Measurements from ENCODE around the gene IFNK.

IFNK gene

GRCh38 chr9:27539479-27540441, 15.7 kb downstream of the IFNK start:
- DNase-seq, result peak; percentile 39 to 68 (median 43)

- DNase-seq, result no peak
Observed at GRCh38 chr9:27540502-27540901, 16.4 kb downstream of the IFNK start.

GRCh38 chr9:27541740-27542139, 17.6 kb downstream of the IFNK start:
- DNase-seq, result no peak

- DNase-seq, result no peak
Observed at GRCh38 chr9:27542508-27542907, 18.4 kb downstream of the IFNK start.

GRCh38 chr9:27545471-27545870, 21.4 kb downstream of the IFNK start:
- no peak for DNase-seq

GRCh38 chr9:27548055-27548741, 24.1 kb downstream of the IFNK start:
- DNase-seq, result peak; percentile 48 to 73 (median 70)

GRCh38 chr9:27549196-27549755, 25.2 kb downstream of the IFNK start:
- no peak for DNase-seq

- no peak for DNase-seq
Observed at GRCh38 chr9:27554712-27555111, 30.6 kb downstream of the IFNK start.

GRCh38 chr9:27556470-27556869, 32.4 kb downstream of the IFNK start:
- DNase-seq, result no peak

- DNase-seq, result no peak
Observed at GRCh38 chr9:27558307-27558706, 34.2 kb downstream of the IFNK start.

- DNase-seq, result no peak
Observed at GRCh38 chr9:27560457-27560856, 36.4 kb downstream of the IFNK start.

- DNase-seq, result no peak
Observed at GRCh38 chr9:27561685-27562084, 37.6 kb downstream of the IFNK start.

GRCh38 chr9:27563738-27564430, 39.8 kb downstream of the IFNK start:
- DNase-seq, result peak; percentile 13 to 77 (median 62)

- DNase-seq, result peak; percentile 49 to 81 (median 68)
Observed at GRCh38 chr9:27564670-27565069, 40.6 kb downstream of the IFNK start.

- peak in 2 of 3 donors; percentile 24 to 38 for DNase-seq
Observed at GRCh38 chr9:27565696-27566095, 41.6 kb downstream of the IFNK start.

GRCh38 chr9:27566118-27566517, 42.0 kb downstream of the IFNK start:
- peak in 1 of 3 donors; percentile 42 for DNase-seq

- no peak for DNase-seq
Observed at GRCh38 chr9:27569406-27569805, 45.3 kb downstream of the IFNK start.

- peak; percentile 30 to 53 (median 48) for DNase-seq
Observed at GRCh38 chr9:27571011-27571410, 46.9 kb downstream of the IFNK start.

GRCh38 chr9:27572061-27572460, 48.0 kb downstream of the IFNK start:
- peak; percentile 50 to 62 (median 60) for DNase-seq

GRCh38 chr9:27572566-27572917, 48.5 kb downstream of the IFNK start:
- peak; percentile 92 to 98 (median 95) for DNase-seq

GRCh38 chr9:27572918-27573633, 49.0 kb downstream of the IFNK start, which contains the start of gene C9orf72:
Gene C9orf72, minus strand, starts transcription at chr9:27573481. Its CDS starts 6,361 bp downstream, at chr9:27567120.
- peak; percentile 93 to 96 (median 95) for DNase-seq

All from suppressor macrophage treated with lipopolysaccharide for 1 hour (primary cell).